HG03064 (cell line): ENCODE data around the gene HS3ST2.
"Not testable (repeated sequence)": the region's sequence is repeated elsewhere in the genome, so short reads cannot be mapped to it uniquely, and the experiment has no call there.

Source experiments
- ATAC-seq: cut with Tn5 transposase; IDR thresholded peaks from one replicate; pipeline ENCODE4 v1.9.1; 2021; ENCODE audit warnings: low read depth; ENCODE audit not compliant: unreplicated experiment

The HS3ST2 gene

GRCh38 chr16:22810226-22810625, 3.7 kb upstream of the HS3ST2 start:
- ATAC-seq, result no peak

GRCh38 chr16:22813223-22813947, 577 bp upstream of the HS3ST2 start:
- no peak for ATAC-seq

- ATAC-seq, result no peak
These were observed 746 bp downstream of the HS3ST2 start for GRCh38 chr16:22814711-22815105.

- no peak for ATAC-seq
These were observed 1.9 kb downstream of the HS3ST2 start for GRCh38 chr16:22815863-22816262.

- ATAC-seq, result no peak
These were observed 2.5 kb downstream of the HS3ST2 start for GRCh38 chr16:22816475-22816874.

GRCh38 chr16:22818736-22819135, 4.8 kb downstream of the HS3ST2 start:
- ATAC-seq, result not testable (repeated sequence)

GRCh38 chr16:22838681-22839080, 24.7 kb downstream of the HS3ST2 start:
- ATAC-seq, result no peak

- ATAC-seq, result not testable (repeated sequence)
These were observed 28.1 kb downstream of the HS3ST2 start for GRCh38 chr16:22842031-22842430.

- no peak for ATAC-seq
These were observed 29.2 kb downstream of the HS3ST2 start for GRCh38 chr16:22843122-22843521.

GRCh38 chr16:22843856-22844255, 29.9 kb downstream of the HS3ST2 start:
- no peak for ATAC-seq

GRCh38 chr16:22844416-22844815, 30.5 kb downstream of the HS3ST2 start:
- ATAC-seq, result no peak

GRCh38 chr16:22847100-22847499, 33.1 kb downstream of the HS3ST2 start:
- ATAC-seq, result no peak

- ATAC-seq, result no peak
These were observed 33.7 kb downstream of the HS3ST2 start for GRCh38 chr16:22847690-22848089.

GRCh38 chr16:22848451-22848850, 34.5 kb downstream of the HS3ST2 start:
- ATAC-seq, result no peak

GRCh38 chr16:22849517-22849916, 35.6 kb downstream of the HS3ST2 start:
- no peak for ATAC-seq

- no peak for ATAC-seq
These were observed 41.3 kb downstream of the HS3ST2 start for GRCh38 chr16:22855231-22855630.

GRCh38 chr16:22857296-22858025, 43.5 kb downstream of the HS3ST2 start:
- ATAC-seq, result no peak

- ATAC-seq, result no peak
These were observed 46.0 kb downstream of the HS3ST2 start for GRCh38 chr16:22859925-22860324.

- no peak for ATAC-seq
These were observed 47.6 kb downstream of the HS3ST2 start for GRCh38 chr16:22861580-22861979.

GRCh38 chr16:22862046-22862445, 48.1 kb downstream of the HS3ST2 start:
- no peak for ATAC-seq

- ATAC-seq, result no peak
These were observed 50.4 kb downstream of the HS3ST2 start for GRCh38 chr16:22864375-22864774.

- ATAC-seq, result no peak
These were observed 54.7 kb downstream of the HS3ST2 start for GRCh38 chr16:22868593-22869224.
